SKM-1 (cell line): Measurements from ENCODE around the gene CDR2L.

Experiments used
- DNase-seq: peaks from one replicate; lab custom pipeline; 2025; ENCODE audit not compliant: unreplicated experiment; lab: John Stamatoyannopoulos, UW

The CDR2L gene

GRCh38 chr17:74987418-74987908 lies at the start of gene CDR2L:
Gene CDR2L (plus strand): TSS chr17:74987632. CDS start chr17:74988044, 412 bp downstream.
- DNase-seq = peak; percentile 84

GRCh38 chr17:74938194-74938950 lies 49.1 kb upstream of the CDR2L start:
- no peak for DNase-seq

- no peak for DNase-seq
Observed at GRCh38 chr17:74939534-74939933, 47.9 kb upstream of the CDR2L start.

GRCh38 chr17:74941128-74941725 lies 46.2 kb upstream of the CDR2L start:
- no peak for DNase-seq

DNA sequence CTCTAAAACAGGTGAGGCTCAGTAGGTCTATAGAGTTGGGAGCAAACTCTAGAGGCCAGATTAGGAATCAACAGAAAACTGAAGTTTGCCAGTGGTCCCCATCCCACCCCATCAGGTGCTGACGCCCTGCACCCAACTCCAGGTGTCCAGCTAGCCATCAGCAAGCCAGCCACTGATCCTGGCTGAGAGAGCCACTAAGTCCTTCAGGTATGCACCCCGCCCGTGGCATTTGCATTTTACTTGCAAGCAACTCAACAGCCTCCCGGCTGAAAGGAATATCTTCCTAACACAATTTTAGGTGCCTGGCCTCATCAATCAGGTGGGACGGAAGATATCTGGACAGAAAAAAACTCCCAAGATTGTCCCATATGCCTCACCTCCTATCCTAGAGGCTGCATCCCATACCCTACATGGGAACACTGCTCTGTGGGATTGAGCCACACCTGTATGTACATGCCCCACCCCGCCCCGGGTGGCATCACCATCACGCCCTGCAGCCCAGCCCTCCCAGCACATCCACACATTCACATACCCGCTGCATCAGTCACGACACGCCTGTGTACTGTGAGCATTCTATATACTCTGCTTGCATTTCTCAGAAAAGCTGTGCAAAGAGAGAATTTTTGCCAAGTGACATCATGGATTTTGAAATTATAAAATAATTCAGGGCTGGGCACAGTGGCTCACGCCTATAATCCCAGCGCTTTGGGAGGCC lies 43.5 kb upstream of the CDR2L start:
- DNase-seq = no peak

DNA sequence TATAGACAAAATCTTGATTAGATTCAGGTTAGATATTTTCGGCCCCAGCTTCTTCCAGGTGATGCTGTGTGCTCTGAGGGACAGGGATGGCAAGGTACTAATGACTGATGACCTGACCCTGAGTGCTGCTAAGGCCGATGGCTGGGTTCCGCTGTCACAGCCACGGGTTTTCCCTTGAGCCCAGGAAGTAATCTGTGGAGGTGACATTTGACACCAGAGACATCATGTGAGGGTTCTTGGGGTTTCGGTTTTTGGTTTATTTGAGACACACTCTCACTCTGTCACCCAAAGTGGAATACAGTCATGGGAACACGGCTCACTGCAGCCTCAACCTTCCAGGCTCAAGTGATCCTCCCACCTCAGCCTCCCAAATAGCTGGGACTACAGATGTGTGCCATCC lies 41.9 kb upstream of the CDR2L start:
- DNase-seq = no peak

- DNase-seq = no peak
Observed at GRCh38 chr17:74946641-74947040, 40.8 kb upstream of the CDR2L start.

- DNase-seq = no peak
Observed at GRCh38 chr17:74947041-74947754, 40.2 kb upstream of the CDR2L start.

DNA sequence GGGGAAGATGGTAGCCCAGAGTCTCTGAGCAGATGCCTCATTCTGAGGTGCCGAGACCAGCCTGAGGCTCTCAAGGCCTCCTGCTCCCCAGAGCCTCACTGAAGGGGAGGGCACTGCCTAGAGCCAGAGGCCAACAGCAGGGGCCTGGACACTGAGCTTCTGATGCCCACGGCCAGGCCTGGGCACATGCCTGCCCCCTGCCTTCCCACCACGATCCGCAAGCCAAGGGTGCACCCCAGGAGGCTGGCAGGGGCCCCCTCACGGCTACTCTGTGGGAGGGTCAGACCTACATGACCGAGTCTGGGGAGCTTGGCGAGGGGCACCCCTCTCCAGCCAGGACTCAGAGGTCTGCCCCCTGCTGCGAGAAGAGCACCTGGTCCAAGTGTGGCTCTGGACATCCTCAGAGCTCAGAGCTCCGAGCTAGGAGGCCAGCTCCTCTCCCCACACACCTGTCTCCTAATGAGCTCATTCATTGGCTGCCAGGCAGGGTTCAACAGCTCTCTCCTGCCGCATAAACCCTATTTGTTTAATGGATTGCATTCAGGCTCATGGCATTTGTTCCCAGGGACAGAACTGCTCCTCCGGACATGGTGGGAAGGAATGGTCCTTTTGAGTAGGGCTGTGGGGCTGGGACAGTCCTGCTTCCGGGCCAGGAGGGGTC lies 37.8 kb upstream of the CDR2L start:
- no peak for DNase-seq

DNA sequence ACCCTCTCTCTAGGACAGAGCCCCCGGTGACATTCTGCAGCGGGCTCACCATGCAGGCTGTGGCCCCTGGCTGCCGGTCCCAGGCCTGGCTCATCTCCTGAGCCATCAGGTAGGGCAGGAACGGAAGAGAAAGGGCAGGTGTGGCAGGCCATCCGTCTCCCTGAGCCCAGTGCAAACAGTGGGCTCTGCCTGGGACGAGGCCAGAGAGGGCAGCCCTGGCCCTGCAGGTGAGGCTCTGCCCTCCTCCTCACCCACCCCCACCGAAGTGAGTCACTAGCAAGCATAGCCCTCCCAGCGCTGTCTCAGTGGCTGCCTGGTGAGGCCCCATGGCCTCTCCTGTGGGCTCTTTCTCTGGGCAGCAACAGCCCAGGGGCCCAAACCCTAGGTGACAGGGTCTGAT lies 37.2 kb upstream of the CDR2L start:
- no peak for DNase-seq

GRCh38 chr17:74951065-74951464 lies 36.4 kb upstream of the CDR2L start:
- no peak for DNase-seq

- DNase-seq = no peak
Observed at GRCh38 chr17:74951680-74952421, 35.6 kb upstream of the CDR2L start.

- no peak for DNase-seq
Observed at GRCh38 chr17:74952431-74953133, 34.9 kb upstream of the CDR2L start.

DNA sequence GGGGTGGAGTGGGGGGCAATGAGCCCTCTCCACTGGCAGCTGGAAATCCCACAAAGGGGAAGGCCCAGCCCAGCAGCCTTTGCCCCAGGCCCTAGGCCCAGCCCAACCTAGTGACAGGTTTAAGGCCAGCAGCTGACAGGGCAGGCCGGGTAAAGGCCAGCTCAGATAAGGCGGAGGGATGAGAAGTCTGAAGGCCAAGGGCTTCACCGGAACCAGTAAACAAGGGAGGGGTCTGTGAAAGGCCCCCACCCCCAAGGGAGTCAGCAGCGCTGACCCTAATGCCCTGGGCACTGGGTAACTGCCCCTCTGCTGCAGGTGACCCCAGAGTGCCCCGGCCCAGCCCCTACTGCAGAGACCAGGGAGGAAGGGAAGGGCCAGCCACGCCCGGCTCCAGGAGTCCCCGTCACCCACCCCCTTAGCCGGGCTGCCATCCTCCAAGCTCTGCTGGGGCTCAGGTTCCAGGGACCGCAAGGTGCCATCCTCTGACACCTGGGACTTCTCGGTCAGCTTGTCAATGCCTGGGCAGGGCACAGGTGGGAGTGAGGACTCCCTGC lies 34.2 kb upstream of the CDR2L start:
- DNase-seq = no peak

DNA sequence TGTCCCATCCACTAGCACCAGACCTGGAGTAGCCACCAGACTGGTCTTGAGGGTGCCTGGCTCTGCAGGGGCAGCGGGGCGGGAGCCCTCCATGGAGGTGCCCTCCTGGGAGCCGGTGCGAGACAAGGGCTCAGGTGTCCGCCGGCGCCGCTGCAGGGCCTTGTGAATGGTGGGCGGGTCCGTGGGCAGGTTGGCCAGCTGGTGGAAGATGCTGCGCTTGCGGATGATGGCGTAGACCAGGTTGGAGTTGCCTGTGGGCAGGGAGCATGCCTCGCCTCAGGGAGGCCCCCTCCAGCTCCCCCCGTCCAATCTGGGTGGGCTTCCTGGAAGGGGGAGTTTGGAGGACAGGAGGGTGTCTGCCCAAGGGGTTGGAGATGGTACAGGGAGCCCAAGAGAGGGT lies 33.3 kb upstream of the CDR2L start:
- DNase-seq = no peak

GRCh38 chr17:74954665-74955421 lies 32.6 kb upstream of the CDR2L start:
- no peak for DNase-seq

- no peak for DNase-seq
Observed at GRCh38 chr17:74956093-74956492, 31.3 kb upstream of the CDR2L start.

DNA sequence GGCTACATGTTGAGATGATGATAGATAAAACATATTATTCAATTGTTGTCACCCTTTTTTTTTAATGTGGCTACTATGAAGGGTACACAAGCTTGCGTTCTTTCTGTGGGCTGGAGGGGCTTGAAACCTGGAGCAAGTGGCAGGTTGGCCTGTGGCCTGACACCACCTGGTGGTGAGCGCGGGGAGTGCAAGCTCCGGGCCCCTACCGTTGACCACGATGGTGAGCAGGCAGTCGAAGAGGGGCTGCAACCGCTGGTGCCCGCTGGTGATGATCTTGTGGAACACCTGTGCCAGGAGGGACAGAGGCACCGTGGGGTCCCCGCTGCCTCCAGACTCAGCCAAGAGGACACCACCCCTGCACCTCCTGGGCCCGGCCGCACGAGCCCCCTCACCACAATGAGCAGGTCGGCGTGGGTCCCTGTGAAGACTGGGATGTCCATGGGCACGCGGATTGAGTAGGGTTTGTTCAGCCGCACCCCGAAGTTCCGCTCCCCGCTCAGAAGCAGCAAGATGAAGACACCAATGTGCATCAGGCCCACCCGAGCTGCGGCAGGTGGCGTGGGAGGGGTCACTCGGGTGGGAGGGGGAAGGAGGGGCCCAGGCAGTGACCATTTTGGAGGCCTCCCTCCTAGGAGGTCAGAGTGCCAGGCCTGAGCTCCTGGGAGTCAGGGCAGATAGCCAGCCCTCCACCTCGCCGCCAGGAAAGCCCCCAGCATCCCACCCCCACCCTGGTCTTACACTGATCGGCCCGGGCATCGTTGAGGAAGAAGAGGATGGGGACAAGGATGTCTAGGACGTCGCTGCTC lies 29.3 kb upstream of the CDR2L start:
- peak; percentile 20 for DNase-seq
